Neuronal stem cell (in vitro differentiated cells): ENCODE results near the gene LMF1.

ENCODE experiments used
- DNase-seq: peaks from one replicate; pipeline ENCODE4 v3.0.0-alpha.2; 2013; ENCODE audit warnings: low spot score
- H2AFZ ChIP-seq: one replicate; pipeline ENCODE4 v1.6.1; 2013; ENCODE audit warnings: mild to moderate bottlenecking, low read length, inconsistent platforms
- H2AK5ac ChIP-seq: 2 replicates; pipeline ENCODE4 v1.6.1; 2013; ENCODE audit warnings: low read depth, mild to moderate bottlenecking, inconsistent platforms, low read length, moderate library complexity, mixed read lengths
- H2BK120ac ChIP-seq: 2 replicates; pipeline ENCODE4 v1.6.1; 2013; ENCODE audit warnings: low read depth, mild to moderate bottlenecking, inconsistent platforms, low read length, moderate library complexity, mixed read lengths
- H2BK12ac ChIP-seq: one replicate; pipeline ENCODE4 v1.6.1; 2013; ENCODE audit warnings: low read length, inconsistent platforms
- H2BK15ac ChIP-seq: 2 replicates; pipeline ENCODE4 v1.6.1; 2013; ENCODE audit warnings: mild to moderate bottlenecking, low read length, inconsistent platforms, mixed read lengths
- H2BK5ac ChIP-seq: one replicate; pipeline ENCODE4 v1.6.1; 2013; ENCODE audit warnings: inconsistent platforms, mild to moderate bottlenecking, low read length, moderate library complexity
- H3K14ac ChIP-seq: one replicate; pipeline ENCODE4 v1.6.1; 2013; ENCODE audit warnings: low read length, inconsistent platforms
- H3K18ac ChIP-seq: 2 replicates; pipeline ENCODE4 v1.6.1; 2013; ENCODE audit warnings: low read length, inconsistent platforms
- H3K23ac ChIP-seq: 2 replicates; pipeline ENCODE4 v1.6.1; 2013; ENCODE audit warnings: low read depth, mild to moderate bottlenecking, mixed read lengths, low read length, inconsistent platforms; ENCODE audit not compliant: poor library complexity
- H3K27ac ChIP-seq: replicated peaks from 3 replicates; pipeline ENCODE4 v1.5.1; 2013; ENCODE audit warnings: low read length, inconsistent platforms
- H3K27me3 ChIP-seq, 3 experiments: 2 replicates each; pipeline ENCODE4 v1.6.1; 2013; ENCODE audit warnings: low read length in 3 of 3, mild to moderate bottlenecking in 2 of 3, inconsistent platforms in 1 of 3, low read depth in 1 of 3, mixed read lengths in 1 of 3, moderate library complexity in 1 of 3; ENCODE audit not compliant: control insufficient read depth in 3 of 3, insufficient read depth in 3 of 3
- H3K36me3 ChIP-seq, 2 donors: replicated peaks in 1 of 2; 2 replicates each; pipeline ENCODE4 v1.6.1; 2013; ENCODE audit warnings: low read length in 2 of 2; ENCODE audit not compliant: control insufficient read depth in 2 of 2, insufficient read depth in 2 of 2
- H3K4ac ChIP-seq: 2 replicates; pipeline ENCODE4 v1.6.1; 2013; ENCODE audit warnings: inconsistent platforms, mild to moderate bottlenecking, low read length, moderate library complexity
- H3K4me1 ChIP-seq, 2 donors: 1 replicate in 1 of 2; 2 replicates in 1 of 2; pipeline ENCODE4 v1.6.1; 2013; ENCODE audit warnings: low read length in 2 of 2, low read depth in 1 of 2; ENCODE audit not compliant: control insufficient read depth in 2 of 2, insufficient read depth in 1 of 2
- H3K4me2 ChIP-seq: one replicate; pipeline ENCODE4 v1.6.1; 2013; ENCODE audit warnings: mild to moderate bottlenecking, low read length, inconsistent platforms; ENCODE audit not compliant: insufficient read depth, poor library complexity, severe bottlenecking
- H3K4me3 ChIP-seq, 2 donors: 2 replicates each; pipeline ENCODE4 v1.5.1; 2013; ENCODE audit warnings: low read length in 2 of 2, mild to moderate bottlenecking in 2 of 2, inconsistent platforms in 1 of 2, moderate library complexity in 1 of 2
- H3K79me1 ChIP-seq: one replicate; pipeline ENCODE4 v1.6.1; 2013; ENCODE audit warnings: low read depth, mild to moderate bottlenecking, inconsistent platforms, low read length, moderate library complexity
- H3K9ac ChIP-seq: one replicate; pipeline ENCODE4 v1.6.1; 2013; ENCODE audit warnings: mild to moderate bottlenecking, low read depth, low read length, inconsistent platforms; ENCODE audit not compliant: poor library complexity
- H3K9me3 ChIP-seq, 2 donors: replicated peaks in 1 of 2; 2 replicates each; pipeline versions ENCODE3 to v1.6.1; 2013; ENCODE audit warnings: low read length in 2 of 2, mild to moderate bottlenecking in 2 of 2, inconsistent platforms in 1 of 2, low read depth in 1 of 2, mixed read lengths in 1 of 2, moderate library complexity in 1 of 2; ENCODE audit not compliant: control insufficient read depth in 2 of 2, insufficient read depth in 1 of 2
- H4K8ac ChIP-seq: one replicate; pipeline ENCODE4 v1.6.1; 2013; ENCODE audit warnings: low read depth, mild to moderate bottlenecking, inconsistent platforms, low read length, moderate library complexity
- H4K91ac ChIP-seq: one replicate; pipeline ENCODE4 v1.6.1; 2013; ENCODE audit warnings: low read length, low read depth, mild to moderate bottlenecking, inconsistent platforms; ENCODE audit not compliant: poor library complexity
- WGBS, 2 donors: extraction: QIAGEN DNeasy Blood & Tissue Kit; methylation state at CpG; one replicate each; pipeline ENCODE4 v1.1.7; 2013; ENCODE audit warnings: missing lambda C conversion rate in 2 of 2, mixed read lengths in 1 of 2; ENCODE audit not compliant: insufficient read length in 2 of 2, insufficient replicate concordance in 1 of 2; ENCODE audit errors: extremely low coverage in 2 of 2; 5-methylcytosine and 5-hydroxymethylcytosine counted together

Gene LMF1

DNA sequence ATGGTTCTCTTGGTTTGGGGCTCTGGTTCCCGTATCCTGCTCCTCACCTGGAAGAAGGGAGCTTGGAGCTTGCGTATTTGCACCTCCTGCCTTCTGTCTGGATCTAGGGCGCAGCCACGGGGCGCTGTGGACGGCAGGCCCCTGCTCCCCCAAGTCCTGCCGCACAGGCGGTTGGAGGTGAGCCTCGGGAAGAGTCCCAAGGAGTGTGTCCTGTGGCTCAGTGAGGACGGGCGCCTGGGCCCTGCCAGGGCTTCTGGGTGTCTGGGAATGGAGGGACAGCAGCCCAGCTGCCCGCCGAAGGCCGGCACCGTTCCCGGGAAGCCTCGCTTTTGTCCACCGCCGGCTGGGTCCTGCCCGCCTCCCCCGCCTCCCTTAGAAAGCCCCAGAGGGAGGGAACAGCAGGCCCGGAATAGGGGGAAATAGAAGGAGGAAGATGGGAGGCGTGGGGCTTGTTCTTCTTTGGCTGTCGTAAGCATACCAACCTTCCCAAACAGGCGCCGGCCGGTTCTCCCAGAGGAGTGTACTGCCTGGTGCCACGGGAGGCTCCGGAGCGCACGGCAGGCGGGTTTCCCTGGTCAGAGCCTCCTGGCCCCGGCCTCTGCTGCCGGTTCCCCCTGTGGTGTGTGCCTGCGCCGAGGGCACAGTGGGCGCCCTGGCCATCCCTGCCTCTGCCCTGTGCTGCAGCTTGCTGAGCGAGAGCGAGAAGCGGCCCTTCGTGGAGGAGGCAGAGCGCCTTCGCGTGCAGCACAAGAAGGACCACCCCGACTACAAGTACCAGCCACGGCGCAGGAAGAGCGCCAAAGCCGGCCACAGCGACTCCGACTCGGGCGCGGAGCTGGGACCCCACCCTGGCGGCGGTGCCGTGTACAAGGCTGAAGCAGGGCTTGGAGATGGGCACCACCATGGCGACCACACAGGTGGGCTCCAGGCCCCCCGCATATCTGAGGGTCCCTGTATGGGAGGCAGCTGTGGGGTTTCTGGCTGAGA lies 12.6 kb upstream of the LMF1 start:
- H3K4me3 ChIP-seq: peak overlapping the region in 1 of 2 donors; percentile 52
- peak overlapping the region; percentile 93 for H3K23ac ChIP-seq
- H3K27me3 ChIP-seq: peaks cover 10 to 40% (median 11%) of the 10 kb centered on the region in 3 experiments

DNA sequence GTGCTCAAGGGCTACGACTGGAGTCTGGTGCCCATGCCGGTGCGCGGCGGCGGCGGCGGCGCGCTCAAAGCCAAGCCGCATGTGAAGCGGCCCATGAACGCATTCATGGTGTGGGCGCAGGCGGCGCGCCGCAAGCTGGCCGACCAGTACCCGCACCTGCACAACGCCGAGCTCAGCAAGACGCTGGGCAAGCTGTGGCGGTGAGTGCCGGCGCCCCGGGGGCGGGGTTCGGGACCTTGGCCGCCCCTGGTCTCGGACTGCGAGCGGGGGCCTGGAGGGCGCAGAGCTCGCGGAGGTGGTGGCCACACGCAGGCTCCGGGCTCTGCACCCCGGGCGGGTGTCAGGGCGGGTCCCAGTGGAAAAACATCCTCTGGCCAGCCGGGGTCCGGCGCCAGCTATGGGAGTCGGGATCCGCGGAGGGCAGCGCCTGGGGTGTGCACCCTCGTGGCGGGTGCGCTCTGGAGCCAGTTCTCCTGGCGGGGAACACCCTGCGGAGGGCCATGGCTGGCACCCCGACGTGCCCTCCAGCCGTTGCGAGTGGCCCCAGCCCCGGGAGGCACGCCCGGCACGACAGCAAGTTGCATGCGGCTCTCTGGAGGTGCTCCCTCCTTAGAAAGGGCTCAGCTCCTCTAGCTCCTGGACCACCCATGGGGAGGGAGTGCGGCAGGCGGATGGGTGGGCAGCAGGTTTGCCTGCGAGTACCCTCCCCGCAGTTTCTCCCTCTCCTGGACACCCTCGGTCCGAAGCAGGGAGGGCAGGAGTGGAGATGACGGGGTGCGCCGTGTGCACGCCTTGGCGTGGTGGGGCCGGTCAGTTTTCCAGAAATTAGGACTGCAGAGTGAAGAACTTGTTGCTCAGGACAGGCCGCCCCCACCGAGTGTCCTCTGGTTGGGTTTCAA lies 11.6 kb upstream of the LMF1 start:
- H3K9ac ChIP-seq: peak overlapping the region; percentile 90
- no peak overlapping the region for H3K4ac ChIP-seq
- no CpG with 5 or more reads among the region's 76 CpGs for WGBS, 2 donors
- peak overlapping the region; percentile 65 for H4K8ac ChIP-seq
- H4K91ac ChIP-seq: peak overlapping the region; percentile 72
- no peak overlapping the region for H3K27ac ChIP-seq
- peak overlapping the region; percentile 86 for H2AFZ ChIP-seq
- peaks cover 7% of the 10 kb centered on the region for H3K79me1 ChIP-seq
- H3K4me2 ChIP-seq: peak overlapping the region; percentile 98
- H3K23ac ChIP-seq: peak overlapping the region; percentile 89
- H3K18ac ChIP-seq: peak overlapping the region; percentile 95
- peak overlapping the region; percentile 66 for H2BK5ac ChIP-seq
- peak overlapping the region; percentile 52 to 79 for H3K4me3 ChIP-seq
- H3K14ac ChIP-seq: peak overlapping the region; percentile 97
- H2BK15ac ChIP-seq: peak overlapping the region; percentile 81
- DNase-seq: no peak
- peak overlapping the region; percentile 81 for H2BK120ac ChIP-seq
- H2BK12ac ChIP-seq: peak overlapping the region; percentile 97
- H3K36me3 ChIP-seq: peaks cover 5 to 19% of the 10 kb centered on the region in 2 donors
- H2AK5ac ChIP-seq: peak overlapping the region; percentile 93
- peaks cover 17 to 21% of the 10 kb centered on the region in 2 donors for H3K4me1 ChIP-seq
- H3K27me3 ChIP-seq: peaks cover 10 to 47% (median 11%) of the 10 kb centered on the region in 3 experiments
- H3K9me3 ChIP-seq: peaks cover 0 to 1% of the 10 kb centered on the region in 2 donors

More for the DNA sequence above, 12.6 kb upstream of the LMF1 start:
- Histone ChIP-seq H3K4me2 (peak overlapping the region; percentile 57), H3K79me1 (peaks cover 7% of the 10 kb centered on the region), H2BK120ac (peak overlapping the region; percentile 61), H4K91ac (no peak overlapping the region), H3K27ac (no peak overlapping the region), H3K4ac (peak overlapping the region; percentile 89), H4K8ac (peak overlapping the region; percentile 65), H2BK12ac (peak overlapping the region; percentile 90), H2AK5ac (peak overlapping the region; percentile 98), H3K14ac (peak overlapping the region; percentile 71), H3K9ac (peak overlapping the region; percentile 77), H3K4me1 (peaks cover 18% of the 10 kb centered on the region in 2 donors), H2BK5ac (peak overlapping the region; percentile 66), H3K9me3 (no peaks in the 10 kb centered on the region), H2BK15ac (peak overlapping the region; percentile 89), H3K36me3 (peaks cover 5 to 19% of the 10 kb centered on the region in 2 donors), H3K18ac (peak overlapping the region; percentile 99), H2AFZ (peak overlapping the region; percentile 86)
- WGBS, 2 donors: no CpG with 5 or more reads among the region's 59 CpGs
- DNase-seq: no peak

DNA sequence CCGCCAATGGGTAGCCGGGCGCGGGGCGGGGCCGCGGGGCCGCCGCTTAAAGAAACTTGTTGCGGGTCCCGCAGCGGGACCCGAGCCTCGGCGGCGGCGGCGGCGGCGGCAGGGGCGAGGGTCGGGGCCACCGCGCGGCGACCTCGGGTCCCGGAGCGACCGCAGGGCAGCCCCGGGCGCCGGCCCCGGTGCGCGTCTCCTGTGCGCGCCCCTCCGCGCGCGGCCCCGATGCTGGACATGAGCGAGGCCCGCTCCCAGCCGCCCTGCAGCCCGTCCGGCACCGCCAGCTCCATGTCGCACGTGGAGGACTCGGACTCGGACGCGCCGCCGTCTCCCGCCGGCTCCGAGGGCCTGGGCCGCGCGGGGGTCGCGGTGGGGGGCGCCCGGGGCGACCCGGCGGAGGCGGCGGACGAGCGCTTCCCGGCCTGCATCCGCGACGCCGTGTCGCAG lies 10.9 kb upstream of the LMF1 start, which contains the start of gene SOX8:
SOX8 (plus strand) TSS at position 76 of the 450 bp plus-strand sequence; CDS start at position 229, 153 bp downstream.
- Histone ChIP-seq H3K27ac (no peak within 1 kb of the TSS), H3K27me3 (peaks cover 10 to 47% (median 11%) of the 10 kb centered on the region in 3 experiments), H3K79me1 (peaks cover 7% of the 10 kb centered on the region), H2BK12ac (peak within 1 kb of the TSS; percentile 97), H4K8ac (no peak within 1 kb of the TSS), H2AFZ (peak within 1 kb of the TSS; percentile 86), H3K4me1 (peaks cover 17 to 25% of the 10 kb centered on the region in 2 donors), H2BK120ac (peak within 1 kb of the TSS; percentile 81), H3K9ac (peak within 1 kb of the TSS; percentile 92), H2AK5ac (peak within 1 kb of the TSS; percentile 93), H2BK5ac (peak within 1 kb of the TSS; percentile 93), H3K14ac (peak within 1 kb of the TSS; percentile 97), H2BK15ac (peak within 1 kb of the TSS; percentile 92), H3K4ac (no peak within 1 kb of the TSS), H3K9me3 (peaks cover 0 to 1% of the 10 kb centered on the region in 2 donors), H3K23ac (peak within 1 kb of the TSS; percentile 89), H3K4me2 (peak within 1 kb of the TSS; percentile 98), H3K18ac (peak within 1 kb of the TSS; percentile 96), H3K36me3 (peaks cover 5 to 18% of the 10 kb centered on the region in 2 donors), H3K4me3 (peak within 1 kb of the TSS; percentile 52 to 79), H4K91ac (peak within 1 kb of the TSS; percentile 72)
- DNase-seq: no peak
- no CpG with 5 or more reads among the region's 80 CpGs for WGBS, 2 donors
